Thyroid gland (tissue), 4 donors: ENCODE results near the gene SPR. TPM values are rescaled to one million over a fixed set of nuclear protein-coding genes. Genes with fewer than 3 reads are reported as not detected.

ENCODE experiments used
- DNase-seq, 2 donors: peaks; one replicate each; pipeline ENCODE4 v3.0.0-alpha.2; 2019
- H3K27ac ChIP-seq, 3 donors: fragments of 200-600 bp; sonication (generic); 1 replicate in 2 of 3; 2 replicates in 1 of 3; pipeline ENCODE4 v1.5.1; 2016 to 2019; ENCODE audit warnings: mild to moderate bottlenecking in 1 of 3, moderate library complexity in 1 of 3
- H3K27me3 ChIP-seq: fragments of 200-600 bp; sonication (generic); one replicate; pipeline ENCODE4 v1.5.1; 2019
- H3K36me3 ChIP-seq, 2 donors: fragments of 200-600 bp; sonication (generic); one replicate each; pipeline ENCODE4 v1.5.1; 2016 to 2019
- H3K4me1 ChIP-seq, 2 donors: fragments of 200-600 bp; sonication (generic); one replicate each; pipeline ENCODE4 v1.5.1; 2017 to 2019
- H3K4me3 ChIP-seq, 3 donors: fragments of 200-600 bp; sonication (generic); replicated peaks in 1 of 3; 1 replicate in 2 of 3; 2 replicates in 1 of 3; pipeline ENCODE4 v1.5.1; 2016; ENCODE audit warnings: mild to moderate bottlenecking in 1 of 3
- H3K9me3 ChIP-seq: fragments of 200-600 bp; sonication (generic); one replicate; pipeline ENCODE4 v1.5.1; 2017
- CTCF ChIP-seq, 6 experiments: fragments of 200-600 bp in 3 of 6; fragments of 450-650 bp in 3 of 6; sonication (generic) in 3 of 6; IDR thresholded peaks; one replicate each; pipeline ENCODE4 v1.5.1; 2016 to 2019; ENCODE audit warnings: antibody characterized with exemption in 6 of 6, mild to moderate bottlenecking in 2 of 6, inconsistent platforms in 1 of 6, moderate library complexity in 1 of 6
- POLR2A ChIP-seq, 2 donors: fragments of 450-650 bp; IDR thresholded peaks; one replicate each; pipeline ENCODE4 v1.6.1; 2017; ENCODE audit warnings: antibody characterized with exemption in 2 of 2, mild to moderate bottlenecking in 2 of 2, moderate library complexity in 1 of 2
- WGBS, 2 donors: methylation state at CpG; one replicate each; pipeline ENCODE4 v1.1.5; 2017; 5-methylcytosine and 5-hydroxymethylcytosine counted together
- intact Hi-C: fragments of 100-400 bp; cut with DNase I; formaldehyde crosslinking; loops from one replicate; pipeline ENCODE4 v1.15.1; 2023
- total RNA-seq, 4 donors: library from RNA; depleted of rRNA; stranded (reverse); fragments of >200 nt; gene quantifications; one replicate each; pipeline ENCODE4 v1.2.3, GENCODE V29; 2016

SPR gene
- total RNA-seq, 4 donors from 2014 or later = 29.4 to 83.0 (median 55.9) TPM

GRCh38 chr2:72893594-72894319 lies 6.5 kb downstream of the SPR start:
- WGBS, 2 donors = 40 to 71% methylated on average over 4 to 13 of the region's 15 CpGs
- intact Hi-C loops = loop anchor here (10.0 kb wide), 1 partner anchor 281 kb away; no protein-coding TSS in a partner anchor
- TF ChIP-seq POLR2A (IDR thresholded peaks at IDR 0.05) = no peak
- peak in 4 of 6 experiments; percentile 27 to 46 (median 30) for TF ChIP-seq CTCF (IDR thresholded peaks at IDR 0.05)
- Histone ChIP-seq H3K36me3 (peaks cover 4 to 6% of the 10 kb centered on the region in 2 donors), H3K4me1 (peaks cover 5 to 10% of the 10 kb centered on the region in 2 donors), H3K27me3 (no peaks in the 10 kb centered on the region), H3K4me3 (no peak overlapping the region), H3K9me3 (no peaks in the 10 kb centered on the region), H3K27ac (no peak overlapping the region)
- DNase-seq = peak; percentile 34 to 38

GRCh38 chr2:72894514-72894913 lies 7.3 kb downstream of the SPR start:
- Histone ChIP-seq H3K27me3 (no peaks in the 10 kb centered on the region), H3K27ac (no peak overlapping the region), H3K4me3 (no peak overlapping the region), H3K4me1 (peaks cover 4 to 8% of the 10 kb centered on the region in 2 donors), H3K36me3 (peaks cover 4 to 6% of the 10 kb centered on the region in 2 donors), H3K9me3 (no peaks in the 10 kb centered on the region)
- no peak for DNase-seq
- intact Hi-C loops = loop anchor here (10.0 kb wide), 1 partner anchor 280 kb away; no protein-coding TSS in a partner anchor
- 85 to 91% methylated on average over 8 to 9 of the region's 9 CpGs for WGBS, 2 donors
- no peak for TF ChIP-seq CTCF (IDR thresholded peaks at IDR 0.05)
- no peak for TF ChIP-seq POLR2A (IDR thresholded peaks at IDR 0.05)

GRCh38 chr2:72895154-72895553 lies 7.9 kb downstream of the SPR start:
- no peak overlapping the region for H3K4me3 ChIP-seq
- TF ChIP-seq CTCF (IDR thresholded peaks at IDR 0.05) (no peak), POLR2A (IDR thresholded peaks at IDR 0.05) (no peak)
- intact Hi-C loops = loop anchor here (10.0 kb wide), 1 partner anchor 280 kb away; no protein-coding TSS in a partner anchor
- H3K27me3 ChIP-seq = no peaks in the 10 kb centered on the region
- H3K27ac ChIP-seq = no peak overlapping the region
- peaks cover 4 to 8% of the 10 kb centered on the region in 2 donors for H3K4me1 ChIP-seq
- peaks cover 4 to 6% of the 10 kb centered on the region in 2 donors for H3K36me3 ChIP-seq
- no peaks in the 10 kb centered on the region for H3K9me3 ChIP-seq
- DNase-seq = no peak
- WGBS, 2 donors = 4 to 20% methylated on average over 4 of the region's 4 CpGs

GRCh38 chr2:72895759-72896281 lies 8.6 kb downstream of the SPR start:
- Histone ChIP-seq H3K27me3 (no peaks in the 10 kb centered on the region), H3K36me3 (peaks cover 4 to 6% of the 10 kb centered on the region in 2 donors), H3K27ac (no peak overlapping the region), H3K4me3 (no peak overlapping the region), H3K4me1 (peaks cover 4 to 8% of the 10 kb centered on the region in 2 donors), H3K9me3 (no peaks in the 10 kb centered on the region)
- no peak for TF ChIP-seq POLR2A (IDR thresholded peaks at IDR 0.05)
- no peak for TF ChIP-seq CTCF (IDR thresholded peaks at IDR 0.05)
- peak; percentile 41 to 61 for DNase-seq
- intact Hi-C loops = loop anchor here (10.0 kb wide), 1 partner anchor 279 kb away; no protein-coding TSS in a partner anchor
- 9% methylated on average over 15 to 16 of the region's 16 CpGs for WGBS, 2 donors

GRCh38 chr2:72896446-72896845 lies 9.2 kb downstream of the SPR start:
- 88 to 91% methylated on average over 4 of the region's 4 CpGs for WGBS, 2 donors
- Histone ChIP-seq H3K36me3 (peaks cover under 1 to 4% of the 10 kb centered on the region in 2 donors), H3K27me3 (no peaks in the 10 kb centered on the region), H3K27ac (no peak overlapping the region), H3K4me1 (peaks cover 4 to 8% of the 10 kb centered on the region in 2 donors), H3K9me3 (no peaks in the 10 kb centered on the region), H3K4me3 (no peak overlapping the region)
- intact Hi-C loops = loop anchor here (10.0 kb wide), 1 partner anchor 278 kb away; no protein-coding TSS in a partner anchor
- DNase-seq = no peak
- TF ChIP-seq CTCF (IDR thresholded peaks at IDR 0.05) (no peak), POLR2A (IDR thresholded peaks at IDR 0.05) (no peak)
